Heart right ventricle (tissue), 16 donors: ENCODE data around the gene TUBB4A. TPM values are rescaled to one million over a fixed set of nuclear protein-coding genes. Genes with fewer than 3 reads are reported as not detected.
A peak's percentile ranks its signal among the peaks of the same experiment; 100 is the strongest.

Experiments
- ATAC-seq, 8 donors: fragments of 200-7000 bp; cut with Tn5 transposase; one replicate each; pipeline ENCODE4 v1.9.1; 2020; ENCODE audit warnings: mild to moderate bottlenecking in 8 of 8, moderate library complexity in 8 of 8, moderate number of reproducible peaks in 1 of 8
- DNase-seq, 2 donors: peaks; one replicate each; pipeline ENCODE4 v3.0.0-alpha.2; 2020
- H3K27ac ChIP-seq, 10 donors: fragments of 200-600 bp; sonication (generic) in 2 of 10; one replicate each; pipeline versions ENCODE4 v1.5.0 to v1.8.0; 2020 to 2022; ENCODE audit warnings: mild to moderate bottlenecking in 3 of 10
- H3K27me3 ChIP-seq, 7 donors: fragments of 200-600 bp; one replicate each; pipeline ENCODE4 v1.8.0; 2021 to 2022; ENCODE audit warnings: mild to moderate bottlenecking in 2 of 7
- H3K36me3 ChIP-seq, 9 donors: fragments of 200-600 bp; sonication (generic) in 1 of 9; one replicate each; pipeline versions ENCODE4 v1.5.0 to v1.8.0; 2020 to 2022; ENCODE audit warnings: mild to moderate bottlenecking in 2 of 9
- H3K4me1 ChIP-seq, 9 donors: fragments of 200-600 bp; sonication (generic) in 1 of 9; one replicate each; pipeline versions ENCODE4 v1.5.0 to v1.8.0; 2020 to 2022; ENCODE audit warnings: mild to moderate bottlenecking in 4 of 9
- H3K4me3 ChIP-seq, 10 donors: fragments of 200-600 bp; sonication (generic) in 2 of 10; one replicate each; pipeline versions ENCODE4 v1.5.0 to v1.8.0; 2020 to 2022; ENCODE audit warnings: mild to moderate bottlenecking in 7 of 10, moderate library complexity in 2 of 10
- H3K9me3 ChIP-seq, 11 donors: fragments of 200-600 bp in 10 of 11; sonication (generic) in 2 of 11; one replicate each; pipeline versions ENCODE4 v1.5.0 to v1.8.0; 2013 to 2022; ENCODE audit warnings: mild to moderate bottlenecking in 2 of 11, control low read depth in 1 of 11, moderate library complexity in 1 of 11
- WGBS, 2 donors: extraction: QIAGEN DNeasy Blood & Tissue Kit; methylation state at CpG; one replicate each; pipeline ENCODE4 v1.1.7; 2013; ENCODE audit warnings: inconsistent platforms in 1 of 2; 5-methylcytosine and 5-hydroxymethylcytosine counted together
- intact Hi-C, 10 donors: fragments of 100-400 bp; cut with DNase I; formaldehyde crosslinking; loops; one replicate each; pipeline versions ENCODE4 v1.11.1 to v1.14.2; 2022
- polyA plus RNA-seq, 2 donors: library from polyadenylated mRNA; stranded (reverse); fragments of 200-250 nt; gene quantifications; one replicate each; pipeline ENCODE4 v1.2.3, GENCODE V29; 2013
- total RNA-seq, 10 donors: library from RNA; stranded (reverse); fragmentation: NEBNext Ultra II Directional in 3 of 10; extraction: Animal tissue kit (Norgen Biotek cat#: 25700) in 3 of 10; gene quantifications; one replicate each; pipeline versions ENCODE4 v1.2.1 to v1.2.4, GENCODE V29; 2021 to 2023
- TF ChIP-seq, protein P1 (sequence below), 9 donors: fragments of 200-600 bp; sonication (generic) in 2 of 9; IDR thresholded peaks; one replicate each; pipeline versions ENCODE4 v1.5.0 to v1.8.0; 2021 to 2022; ENCODE audit warnings: antibody characterized with exemption in 9 of 9, mild to moderate bottlenecking in 5 of 9, moderate library complexity in 1 of 9
- donor health status: Arrhythmogenic right ventricular cardiomyopathy.
- donor health status: ischemic (EF 13 %, LVEDD 7.1; RV severe dilation, severe dysfunction).
- donor health status: healthy with polysubstance abuse.
- donor health status: DM: no; HTN: yes; CAD: no.
- donor health status: DM: no; HTN: no; CAD: no.
- donor health status: ischemic (EF 25% LVEDD 6.9; RV normal size, moderate dysfunction).
- donor health status: ischemic (EF 25% LVEDD 5.7; RV mildly dilated, moderate dysfunction).
- donor health status: healthy.
- donor health status: DM: yes; HTN: yes; CAD: no.
- donor health status: Ischemic cardiomyopathy.
- donor health status: ischemic (EF 35%, LVEDD 5.7; RV mildly dilated, moderate dysfunction).
- donor health status: nonischemic (EF 11% LVEDD 7.7; RV severe dilation, severe dysfunction).
- donor health status: DM: yes; HTN: yes; CAD: no.
- donor health status: PGD.
- donor health status: ischemic (EF 29% LVEDD 5.4; RV normal size, mild dysfunction).
- donor health status: nonischemic (EF 23%, LVEDD 6.1; RV moderate dilation, normal function).

Gene TUBB4A
- total and polyA plus RNA-seq, 12 donors: 0.19 to 6.6 (median 0.81) TPM

DNA sequence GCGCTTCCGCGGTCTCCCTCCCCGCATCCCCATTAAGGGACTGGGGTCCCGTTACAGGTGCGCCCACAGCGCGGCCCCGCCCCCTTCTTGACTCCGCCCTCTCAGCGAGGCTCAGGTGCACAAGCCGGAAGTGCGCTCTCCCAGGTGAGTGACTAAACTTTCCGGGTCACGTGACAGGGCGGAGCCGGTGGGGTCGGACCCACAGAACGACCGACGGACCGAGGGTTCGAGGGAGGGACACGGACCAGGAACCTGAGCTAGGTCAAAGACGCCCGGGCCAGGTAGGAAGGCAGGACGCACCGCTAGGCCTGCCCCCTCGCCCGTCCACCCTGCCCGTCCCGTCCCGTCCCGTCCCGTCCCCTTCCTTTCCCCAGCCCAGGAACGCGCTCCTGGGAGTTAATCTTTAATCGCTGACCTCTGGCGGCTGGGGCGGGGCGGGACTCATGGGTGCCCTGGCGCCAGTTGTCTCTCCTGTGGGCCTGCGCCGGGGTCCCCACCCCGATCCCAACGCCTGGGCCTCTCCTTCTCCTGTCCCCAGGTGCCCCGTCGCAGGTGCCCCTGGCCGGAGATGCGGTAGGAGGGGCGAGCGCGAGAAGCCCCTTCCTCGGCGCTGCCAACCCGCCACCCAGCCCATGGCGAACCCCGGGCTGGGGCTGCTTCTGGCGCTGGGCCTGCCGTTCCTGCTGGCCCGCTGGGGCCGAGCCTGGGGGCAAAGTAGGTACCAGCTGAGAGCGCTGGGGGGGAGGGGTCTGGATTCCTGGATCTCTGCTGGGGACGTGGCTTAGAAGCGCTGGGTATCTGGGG is 37.8 kb downstream of the TUBB4A start, which contains the start of gene CRB3:
Gene CRB3 (plus strand): TSS at position 202 of the 804 bp plus-strand sequence. CDS start 431 bp downstream, at position 633.
- TF ChIP-seq, protein P1, sequence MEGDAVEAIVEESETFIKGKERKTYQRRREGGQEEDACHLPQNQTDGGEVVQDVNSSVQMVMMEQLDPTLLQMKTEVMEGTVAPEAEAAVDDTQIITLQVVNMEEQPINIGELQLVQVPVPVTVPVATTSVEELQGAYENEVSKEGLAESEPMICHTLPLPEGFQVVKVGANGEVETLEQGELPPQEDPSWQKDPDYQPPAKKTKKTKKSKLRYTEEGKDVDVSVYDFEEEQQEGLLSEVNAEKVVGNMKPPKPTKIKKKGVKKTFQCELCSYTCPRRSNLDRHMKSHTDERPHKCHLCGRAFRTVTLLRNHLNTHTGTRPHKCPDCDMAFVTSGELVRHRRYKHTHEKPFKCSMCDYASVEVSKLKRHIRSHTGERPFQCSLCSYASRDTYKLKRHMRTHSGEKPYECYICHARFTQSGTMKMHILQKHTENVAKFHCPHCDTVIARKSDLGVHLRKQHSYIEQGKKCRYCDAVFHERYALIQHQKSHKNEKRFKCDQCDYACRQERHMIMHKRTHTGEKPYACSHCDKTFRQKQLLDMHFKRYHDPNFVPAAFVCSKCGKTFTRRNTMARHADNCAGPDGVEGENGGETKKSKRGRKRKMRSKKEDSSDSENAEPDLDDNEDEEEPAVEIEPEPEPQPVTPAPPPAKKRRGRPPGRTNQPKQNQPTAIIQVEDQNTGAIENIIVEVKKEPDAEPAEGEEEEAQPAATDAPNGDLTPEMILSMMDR (IDR thresholded peaks at IDR 0.05): no peak
- H3K27me3 ChIP-seq: peaks cover 7 to 54% (median 38%) of the 10 kb centered on the region in 7 donors
- 3 to 4% methylated on average over 56 to 65 of the region's 65 CpGs for WGBS, 2 donors
- no peak within 1 kb of the TSS for H3K27ac ChIP-seq
- ATAC-seq (no peak), DNase-seq (no peak)
- H3K4me1 ChIP-seq: peaks cover 0 to 20% (median 5%) of the 10 kb centered on the region in 9 donors
- intact Hi-C loops: no loop called here
- peaks cover 0 to 5% (median 0%) of the 10 kb centered on the region in 9 donors for H3K36me3 ChIP-seq
- H3K4me3 ChIP-seq: peak within 1 kb of the TSS in 1 of 10 donors; percentile 10
- H3K9me3 ChIP-seq: no peaks in the 10 kb centered on the region

- DNase-seq (peak; percentile 97 to 98), ATAC-seq (peak; percentile 92 to 98 (median 96))
- WGBS, 2 donors: 0 to 1% methylated on average over 57 of the region's 57 CpGs
- peaks cover 0 to 21% (median 0%) of the 10 kb centered on the region in 9 donors for H3K36me3 ChIP-seq
- no peaks in the 10 kb centered on the region for H3K9me3 ChIP-seq
- H3K27ac ChIP-seq: peak overlapping the region in 9 of 10 donors; percentile 38 to 87 (median 65)
- intact Hi-C loops: loop anchor here in 1 of 10 donors (2.0 kb wide), 1 partner anchor 35 kb away; the partner anchor contains the start of gene KHSRP
- H3K4me3 ChIP-seq: peak overlapping the region; percentile 61 to 97 (median 72)
- TF ChIP-seq, protein P1 (IDR thresholded peaks at IDR 0.05): peak in 8 of 9 donors; percentile 33 to 73 (median 52)
- H3K27me3 ChIP-seq: peaks cover 7 to 34% (median 30%) of the 10 kb centered on the region in 7 donors
- H3K4me1 ChIP-seq: peaks cover 5 to 29% (median 17%) of the 10 kb centered on the region in 9 donors
Observed at GRCh38 chr19:6460099-6460884, 41.8 kb downstream of the TUBB4A start.

GRCh38 chr19:6459262-6460098 is 42.6 kb downstream of the TUBB4A start, which contains the start of gene SLC25A23:
TSS of gene SLC25A23 (minus strand) at chr19:6459792. CDS start at chr19:6459628, 164 bp downstream.
- Histone ChIP-seq H3K27ac (peak within 1 kb of the TSS in 9 of 10 donors; percentile 38 to 87 (median 65)), H3K27me3 (peaks cover 5 to 26% (median 22%) of the 10 kb centered on the region in 7 donors), H3K9me3 (peaks cover 0 to 7% (median under 1%) of the 10 kb centered on the region in 11 donors), H3K4me3 (peak within 1 kb of the TSS; percentile 61 to 97 (median 72)), H3K36me3 (peaks cover 0 to 29% (median 6%) of the 10 kb centered on the region in 9 donors), H3K4me1 (peaks cover 5 to 29% (median 17%) of the 10 kb centered on the region in 9 donors)
- intact Hi-C loops: loop anchor here in 1 of 10 donors (2.0 kb wide), 1 partner anchor 35 kb away; the partner anchor contains the start of gene KHSRP
- TF ChIP-seq, protein P1 (IDR thresholded peaks at IDR 0.05): no peak
- WGBS, 2 donors: 1% methylated on average over 43 to 70 of the region's 70 CpGs
- peak; percentile 67 to 87 (median 82) for ATAC-seq
- DNase-seq: peak; percentile 61 to 76
